ENCODE data around the gene NR2C2.
A peak's percentile ranks its signal among the peaks of the same experiment; 100 is the strongest.

NR2C2 gene

GRCh38 chr3:15065550-15066007 lies 118.2 kb downstream of the NR2C2 start:
- no peak for DNase-seq

GRCh38 chr3:15066467-15066866 lies 119.1 kb downstream of the NR2C2 start:
- no peak for DNase-seq

GRCh38 chr3:15069441-15069840 lies 122.1 kb downstream of the NR2C2 start:
- no peak for DNase-seq

- no peak for DNase-seq
Measured at GRCh38 chr3:15071699-15072098, 124.3 kb downstream of the NR2C2 start.

- no peak for DNase-seq
Measured at GRCh38 chr3:15074500-15074899, 127.1 kb downstream of the NR2C2 start.

GRCh38 chr3:15079091-15079490 lies 131.7 kb downstream of the NR2C2 start:
- DNase-seq, result no peak

GRCh38 chr3:15081960-15082664 lies 134.7 kb downstream of the NR2C2 start:
- DNase-seq, result no peak

- DNase-seq, result no peak
Measured at GRCh38 chr3:15083252-15083651, 135.9 kb downstream of the NR2C2 start.

GRCh38 chr3:15086263-15086662 lies 138.9 kb downstream of the NR2C2 start:
- no peak for DNase-seq

GRCh38 chr3:15086699-15087098 lies 139.3 kb downstream of the NR2C2 start:
- DNase-seq, result no peak

GRCh38 chr3:15089201-15089600 lies 141.8 kb downstream of the NR2C2 start:
- no peak for DNase-seq

- no peak for DNase-seq
Measured at GRCh38 chr3:15091575-15091974, 144.2 kb downstream of the NR2C2 start.

GRCh38 chr3:15092686-15093085 lies 145.3 kb downstream of the NR2C2 start:
- DNase-seq, result no peak

GRCh38 chr3:15094187-15094875 lies 146.9 kb downstream of the NR2C2 start:
- no peak for DNase-seq

- peak in 4 of 14 donors; percentile 6 to 26 (median 19) for DNase-seq
Measured at GRCh38 chr3:15096046-15096445, 148.7 kb downstream of the NR2C2 start.

GRCh38 chr3:15097891-15098290 lies 150.5 kb downstream of the NR2C2 start:
- DNase-seq, result no peak
